Measurements from ENCODE around the gene GATAD2A. TPM values are rescaled to one million over a fixed set of nuclear protein-coding genes. Genes with fewer than 3 reads are reported as not detected.
"Not testable (repeated sequence)": the region's sequence is repeated elsewhere in the genome, so short reads cannot be mapped to it uniquely, and the experiment has no call there.

The GATAD2A gene
- total and polyA plus RNA-seq, 8 donors, result 9.3 to 119 (median 20.2) TPM

DNA sequence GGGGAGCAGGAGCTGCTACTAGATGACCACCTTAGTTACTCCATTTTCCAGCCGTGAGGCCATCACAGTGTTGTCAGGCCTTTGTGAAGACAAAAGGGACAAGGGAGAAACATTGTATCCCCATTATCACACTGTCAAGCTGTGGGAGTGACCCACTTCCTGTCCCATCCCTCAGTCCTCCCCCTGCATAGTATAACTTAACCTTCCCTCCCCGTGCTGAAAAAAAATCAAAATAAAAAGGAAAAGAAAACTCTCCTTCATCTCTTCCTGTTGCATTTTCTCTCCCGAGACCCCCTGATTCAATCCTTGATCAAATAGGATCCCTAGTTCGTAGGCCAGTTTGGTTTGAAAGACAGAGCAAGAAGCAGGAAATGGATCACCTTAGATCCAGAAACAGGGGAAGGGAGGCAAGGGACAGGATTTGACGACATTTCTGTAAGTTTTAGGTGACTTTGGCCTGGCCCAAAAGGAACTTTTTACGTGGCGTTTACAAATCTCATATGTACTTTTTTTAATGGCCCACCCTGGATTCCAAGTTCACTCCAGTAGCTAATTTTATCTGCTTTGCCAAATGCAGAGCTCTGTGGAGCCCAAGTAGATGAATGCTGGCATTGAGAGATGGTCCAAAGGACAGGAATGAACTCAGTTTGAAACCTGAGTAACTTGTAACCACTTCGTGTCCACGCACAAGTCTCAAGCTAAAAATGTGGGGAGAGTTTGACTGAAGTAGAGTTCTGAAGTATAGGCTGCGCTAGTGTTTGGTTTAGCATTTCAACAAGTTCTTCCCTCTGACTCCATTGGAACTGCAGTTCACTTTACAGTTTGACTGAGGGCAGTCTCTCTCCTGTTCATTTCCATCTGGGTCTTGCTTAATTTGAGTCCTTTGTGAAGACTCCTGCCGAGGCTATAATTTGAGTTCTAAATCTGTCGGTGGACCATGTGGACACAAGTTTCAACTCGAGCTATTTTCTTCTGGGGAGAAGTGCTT is 16.6 kb upstream of the GATAD2A start:
- no peaks in the 10 kb centered on the region for H3K27me3 ChIP-seq
- H3K27ac ChIP-seq, result peak overlapping the region in 4 of 5 donors; percentile 22 to 92 (median 48)
- intact Hi-C loops (cut with DNase I; ENCODE audit: low total_unique reads), result no loop called here
- H3K4me1 ChIP-seq, result peaks cover 28 to 91% (median 64%) of the 10 kb centered on the region in 4 donors
- no peaks in the 10 kb centered on the region for H3K36me3 ChIP-seq
- no peak overlapping the region for H3K4me3 ChIP-seq
- 37 to 50% (median 40%) methylated on average over 13 of the region's 13 CpGs for WGBS, 5 donors
- no peak for TF ChIP-seq POLR2AphosphoS5 (IDR thresholded peaks at IDR 0.05)
- TF ChIP-seq CTCF (IDR thresholded peaks at IDR 0.05), result no peak
- no peak for DNase-seq
- no peaks in the 10 kb centered on the region for H3K9me3 ChIP-seq

DNA sequence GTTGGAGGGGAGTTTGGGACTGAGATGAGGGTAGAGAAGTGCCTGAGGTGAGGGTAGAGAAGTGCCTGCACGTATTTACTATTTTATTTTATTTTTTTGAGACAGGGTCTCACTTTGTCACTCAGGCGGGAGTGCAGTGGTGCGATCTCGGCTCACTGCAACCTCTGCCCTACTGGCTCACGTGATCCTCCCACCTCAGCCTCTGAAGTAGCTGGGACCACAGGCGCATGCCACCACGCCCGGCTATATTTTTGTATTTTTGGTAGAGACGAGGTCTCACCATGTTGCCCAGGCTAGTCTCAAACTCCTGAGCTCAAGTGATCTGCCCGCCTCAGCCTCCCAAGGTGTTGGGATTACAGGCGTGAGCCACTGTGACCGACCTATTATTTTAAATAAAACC is 15.8 kb upstream of the GATAD2A start:
- H3K9me3 ChIP-seq; H3K27me3 ChIP-seq; H3K4me3 ChIP-seq; DNase-seq; intact Hi-C loops (cut with DNase I; ENCODE audit: low total_unique reads); H3K36me3 ChIP-seq: not testable (repeated sequence)
- Histone ChIP-seq H3K4me1 (peaks cover 24 to 91% (median 63%) of the 10 kb centered on the region in 4 donors), H3K27ac (peak overlapping the region in 1 of 5 donors; percentile 66)
- 84 to 91% (median 89%) methylated on average over 12 of the region's 12 CpGs for WGBS, 5 donors

- intact Hi-C loops (cut with DNase I; ENCODE audit: low total_unique reads); H3K9me3 ChIP-seq; H3K27me3 ChIP-seq; H3K4me3 ChIP-seq; H3K36me3 ChIP-seq; DNase-seq: not testable (repeated sequence)
- WGBS, 5 donors, result 86 to 95% (median 92%) methylated on average over 7 of the region's 7 CpGs
- Histone ChIP-seq H3K27ac (peak overlapping the region in 1 of 5 donors; percentile 25), H3K4me1 (peaks cover 0 to 66% (median 31%) of the 10 kb centered on the region in 4 donors)
Observed at GRCh38 chr19:19394333-19394732, 11.1 kb upstream of the GATAD2A start.

- intact Hi-C loops (cut with DNase I; ENCODE audit: low total_unique reads), result no loop called here
- WGBS, 5 donors, result 31 to 43% (median 37%) methylated on average over 9 of the region's 9 CpGs
- Histone ChIP-seq H3K27ac (peak overlapping the region in 2 of 5 donors; percentile 2 to 14), H3K36me3 (no peaks in the 10 kb centered on the region), H3K9me3 (no peaks in the 10 kb centered on the region), H3K4me3 (no peak overlapping the region), H3K27me3 (no peaks in the 10 kb centered on the region), H3K4me1 (peaks cover 12 to 46% (median 27%) of the 10 kb centered on the region in 4 donors)
- no peak for DNase-seq
- no peak for TF ChIP-seq CTCF (IDR thresholded peaks at IDR 0.05)
- no peak for TF ChIP-seq EP300 (IDR thresholded peaks at IDR 0.05)
- no peak for TF ChIP-seq POLR2A (IDR thresholded peaks at IDR 0.05)
- no peak for TF ChIP-seq POLR2AphosphoS5 (IDR thresholded peaks at IDR 0.05)
Observed at GRCh38 chr19:19399733-19400433, 5.6 kb upstream of the GATAD2A start.

GRCh38 chr19:19402656-19403372 is 2.7 kb upstream of the GATAD2A start:
- no peaks in the 10 kb centered on the region for H3K9me3 ChIP-seq
- no peaks in the 10 kb centered on the region for H3K36me3 ChIP-seq
- no peak for DNase-seq
- peak overlapping the region in 2 of 5 donors; percentile 52 to 96 for H3K27ac ChIP-seq
- intact Hi-C loops (cut with DNase I; ENCODE audit: low total_unique reads), result no loop called here
- no peaks in the 10 kb centered on the region for H3K27me3 ChIP-seq
- WGBS, 5 donors, result 83 to 91% (median 87%) methylated on average over 11 of the region's 11 CpGs
- peaks cover 25 to 56% (median 40%) of the 10 kb centered on the region in 4 donors for H3K4me1 ChIP-seq
- no peak for TF ChIP-seq CTCF (IDR thresholded peaks at IDR 0.05)
- TF ChIP-seq EP300 (IDR thresholded peaks at IDR 0.05), result no peak
- TF ChIP-seq POLR2A (IDR thresholded peaks at IDR 0.05), result no peak
- no peak for TF ChIP-seq POLR2AphosphoS5 (IDR thresholded peaks at IDR 0.05)
- no peak overlapping the region for H3K4me3 ChIP-seq

Data from stomach (tissue), 9 donors.